LoVo (cell line): ENCODE measurements around the gene MRAP2.
"Not testable (repeated sequence)": the region's sequence is repeated elsewhere in the genome, so short reads cannot be mapped to it uniquely, and the experiment has no call there.

Experiments used
- DNase-seq: peaks from one replicate; pipeline ENCODE4 v3.0.0-alpha.2; 2016; ENCODE audit warnings: low spot score

MRAP2 gene

DNA sequence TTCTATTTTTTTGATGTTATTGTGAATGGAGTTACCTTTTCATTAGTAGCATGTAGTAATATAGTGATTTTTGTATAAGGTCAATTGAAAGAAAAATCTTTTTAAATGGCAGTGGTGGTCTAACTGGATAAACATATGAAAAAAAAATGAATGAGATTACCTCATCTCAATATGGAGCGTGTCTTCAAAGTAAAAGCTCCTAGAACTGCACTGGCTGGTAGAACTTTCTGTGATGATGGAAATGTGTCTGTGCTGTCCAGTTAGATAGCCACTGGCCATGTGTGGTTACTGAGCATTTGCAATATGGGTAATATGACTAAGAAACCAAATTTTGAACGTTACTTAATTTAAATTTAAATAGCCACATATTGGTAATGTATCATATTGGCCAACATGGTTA, 44.1 kb downstream of the MRAP2 start:
- no peak for DNase-seq

DNA sequence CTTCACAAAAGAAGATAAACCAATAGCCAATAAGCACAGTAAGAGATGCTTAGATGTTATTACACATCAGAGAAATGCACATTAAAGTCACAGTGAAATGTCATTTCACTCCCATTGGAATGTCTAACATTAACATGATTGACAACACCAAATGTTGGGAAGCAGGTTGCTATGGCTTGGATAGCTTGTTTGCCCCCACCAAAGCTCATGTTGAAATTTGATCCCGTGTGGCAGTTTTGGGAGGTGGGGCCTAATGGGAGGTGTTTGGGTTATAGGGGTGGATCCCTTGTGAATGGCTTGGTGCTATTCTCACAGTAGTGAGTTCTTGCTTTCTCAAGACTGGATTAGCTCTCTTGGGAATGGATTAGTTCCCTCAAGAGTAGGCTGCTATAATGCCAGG, 44.8 kb downstream of the MRAP2 start:
- DNase-seq = no peak

DNA sequence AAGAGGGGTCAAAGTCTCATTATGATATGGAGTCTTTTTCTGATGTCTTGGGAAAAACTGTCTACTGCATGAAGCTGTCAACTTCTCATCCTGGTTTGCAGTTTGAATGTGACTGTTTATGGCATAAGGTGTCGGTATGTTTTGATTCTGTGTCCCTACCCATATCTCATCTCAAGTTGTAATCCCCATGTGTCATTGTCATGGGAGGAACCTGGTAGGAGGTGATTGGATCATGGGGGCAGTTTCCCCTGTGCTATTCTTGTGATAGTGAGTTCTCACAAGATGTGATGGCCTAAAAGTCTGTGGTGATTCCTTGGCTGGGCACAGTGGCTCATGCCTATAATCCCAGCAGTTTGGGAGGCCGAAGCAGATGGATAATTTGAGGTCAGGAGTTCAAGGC, 47.6 kb downstream of the MRAP2 start:
- DNase-seq = no peak

- DNase-seq = no peak
Observed at GRCh38 chr6:84082689-84083265, 49.2 kb downstream of the MRAP2 start.

DNA sequence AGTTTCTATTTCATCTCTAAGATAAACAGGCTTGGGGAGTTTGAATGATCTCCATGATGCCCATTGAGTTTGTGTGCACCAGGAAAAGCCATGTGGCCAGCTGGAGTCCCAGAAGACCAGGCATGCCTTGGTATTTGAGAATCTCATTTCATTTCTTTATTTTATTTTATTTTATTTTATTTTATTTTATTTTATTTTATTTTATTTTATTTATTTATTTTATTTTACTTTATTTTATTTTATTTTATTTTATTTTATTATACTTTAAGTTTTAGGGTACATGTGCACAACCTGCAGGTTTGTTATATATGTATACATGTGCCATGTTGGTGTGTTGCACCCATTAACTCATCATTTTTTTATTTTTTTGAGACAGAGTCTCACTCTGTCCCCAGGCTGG, 51.1 kb downstream of the MRAP2 start:
- not testable (repeated sequence) for DNase-seq

- no peak for DNase-seq
Observed at GRCh38 chr6:84086056-84086455, 52.5 kb downstream of the MRAP2 start.

DNA sequence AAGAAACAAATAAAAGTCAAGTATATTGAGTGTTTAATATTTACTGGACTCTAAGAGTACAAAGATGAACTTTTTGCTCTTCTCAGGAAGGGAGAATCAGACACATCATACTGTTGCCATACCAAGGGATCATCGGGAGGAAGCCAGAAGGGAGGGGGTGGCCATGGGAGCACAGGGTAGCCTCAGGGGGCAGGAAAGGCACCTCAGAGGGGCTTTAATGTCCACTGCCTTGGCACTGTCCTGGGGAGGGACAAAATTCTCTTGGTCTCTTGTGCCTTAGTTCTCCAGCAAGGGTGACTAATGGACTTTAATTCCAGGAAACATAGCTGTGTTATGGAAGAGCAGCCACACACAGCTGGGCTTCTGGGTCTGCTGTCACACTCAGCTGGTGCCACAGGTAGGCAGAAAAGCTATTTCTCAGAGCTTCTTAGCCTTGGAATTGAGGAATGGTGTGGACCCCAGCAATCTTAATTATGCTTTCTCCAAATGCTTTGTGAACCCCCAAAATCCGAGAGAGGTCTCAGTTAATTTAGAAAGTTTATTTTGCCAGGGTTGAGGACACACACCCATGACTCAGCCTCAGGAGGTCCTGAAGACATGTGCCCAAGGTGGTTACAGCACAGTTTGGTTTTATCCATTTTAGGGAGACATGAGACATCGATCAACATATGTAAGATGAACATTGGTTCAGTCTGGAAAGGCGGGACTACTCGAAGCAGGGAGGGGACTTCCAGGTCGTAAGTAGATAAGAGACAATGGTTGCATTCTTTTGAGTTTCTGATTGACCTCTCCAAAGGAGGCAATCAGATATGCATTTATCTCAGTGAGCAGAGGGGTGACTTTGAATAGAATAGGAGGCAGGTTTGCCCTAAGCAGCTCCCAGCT, 53.2 kb downstream of the MRAP2 start:
- no peak for DNase-seq

DNA sequence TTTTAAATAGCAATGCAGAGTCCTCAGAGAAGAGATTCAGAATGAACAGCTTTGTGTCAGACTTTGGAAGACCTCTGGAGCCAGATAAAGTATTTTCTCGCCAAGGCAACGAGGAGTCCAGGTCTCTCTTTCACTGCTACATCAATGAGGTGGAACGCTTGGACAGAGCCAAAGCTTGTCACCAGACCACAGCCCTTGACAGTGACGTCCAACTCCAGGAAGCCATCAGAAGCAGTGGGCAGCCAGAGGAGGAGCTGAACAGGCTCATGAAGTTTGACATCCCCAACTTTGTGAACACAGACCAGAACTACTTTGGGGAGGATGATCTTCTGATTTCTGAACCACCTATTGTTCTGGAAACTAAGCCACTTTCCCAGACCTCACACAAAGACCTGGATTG, 55.5 kb downstream of the MRAP2 start:
- DNase-seq = no peak

GRCh38 chr6:84089552-84089951, 56.0 kb downstream of the MRAP2 start:
- DNase-seq = no peak

GRCh38 chr6:84093441-84094435, 60.2 kb downstream of the MRAP2 start:
- DNase-seq = peak; percentile 3

GRCh38 chr6:84095156-84095555, 61.6 kb downstream of the MRAP2 start:
- no peak for DNase-seq

GRCh38 chr6:84103029-84103428, 69.5 kb downstream of the MRAP2 start:
- no peak for DNase-seq

DNA sequence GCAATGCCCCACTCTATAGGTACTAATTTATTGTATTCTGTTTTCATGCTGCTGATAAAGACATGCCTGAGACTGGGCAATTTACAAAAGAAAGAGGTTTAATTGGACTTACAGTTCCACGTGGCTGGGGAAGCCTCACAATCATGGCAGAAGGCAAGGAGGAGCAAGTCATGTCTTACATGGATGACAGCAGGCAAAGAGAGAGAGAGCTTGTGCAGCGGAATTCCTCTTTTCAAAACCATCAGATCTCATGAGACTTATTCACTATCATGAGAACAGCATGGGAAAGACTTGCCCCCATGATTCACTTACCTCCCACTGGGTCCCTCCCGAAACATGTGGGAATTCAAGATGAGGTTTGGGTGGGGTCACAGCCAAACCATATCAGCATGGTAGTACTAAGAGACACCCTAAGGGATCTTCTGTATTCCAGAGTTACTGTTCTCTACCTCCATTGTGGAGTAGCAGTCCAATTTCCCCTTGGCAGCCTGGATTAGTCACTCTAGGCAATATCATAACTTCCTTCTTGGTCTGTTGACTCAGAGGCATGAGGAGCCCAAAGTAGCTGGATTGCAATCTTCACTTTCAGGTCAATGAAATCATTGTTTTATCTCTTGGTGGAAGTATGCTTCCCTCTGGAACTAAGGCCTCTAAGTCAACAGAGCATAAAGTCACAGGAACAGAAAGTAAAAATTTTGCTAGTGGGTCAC, 71.8 kb downstream of the MRAP2 start:
- DNase-seq = not testable (repeated sequence)

DNA sequence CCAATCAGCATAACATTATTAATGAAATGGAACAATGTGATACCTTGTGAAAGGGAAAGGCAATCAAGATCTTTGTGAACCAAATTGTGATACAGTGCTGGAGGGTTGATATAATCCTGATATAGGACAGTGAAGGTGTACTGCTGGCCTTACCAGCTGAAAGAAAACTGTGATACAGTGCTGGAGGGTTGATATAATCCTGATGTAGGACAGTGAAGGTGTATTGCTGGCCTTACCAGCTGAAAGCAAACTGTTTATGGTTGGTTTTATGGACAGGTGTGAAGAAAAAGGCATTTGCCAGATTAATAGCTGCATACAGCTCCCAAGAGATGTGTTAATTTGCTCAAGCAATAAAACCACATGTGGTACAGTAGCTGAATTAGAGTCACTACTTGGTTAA, 73.9 kb downstream of the MRAP2 start:
- no peak for DNase-seq

GRCh38 chr6:84111351-84111750, 77.8 kb downstream of the MRAP2 start:
- not testable (repeated sequence) for DNase-seq

- DNase-seq = not testable (repeated sequence)
Observed at GRCh38 chr6:84114933-84115594, 81.5 kb downstream of the MRAP2 start.

GRCh38 chr6:84118191-84118590, 84.6 kb downstream of the MRAP2 start:
- no peak for DNase-seq

GRCh38 chr6:84119277-84119676, 85.7 kb downstream of the MRAP2 start:
- DNase-seq = no peak

DNA sequence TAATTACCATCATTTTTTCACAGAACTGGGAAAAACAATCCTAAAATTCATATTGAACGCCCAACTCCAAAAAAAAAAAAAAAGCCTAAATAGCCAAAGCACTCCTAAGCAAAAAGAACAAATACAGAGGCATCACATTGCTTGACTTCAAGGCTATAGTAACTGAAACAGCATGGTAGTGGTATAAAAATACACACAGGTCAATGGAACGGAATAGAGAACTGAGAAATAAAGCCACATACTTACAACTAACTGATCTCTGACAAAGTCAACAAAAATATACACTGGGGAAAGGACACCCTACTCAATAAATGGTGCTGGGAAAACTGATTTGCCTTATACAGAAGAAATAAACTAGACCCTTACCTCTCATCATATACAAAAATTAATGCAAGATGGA, 89.6 kb downstream of the MRAP2 start:
- DNase-seq = no peak

DNA sequence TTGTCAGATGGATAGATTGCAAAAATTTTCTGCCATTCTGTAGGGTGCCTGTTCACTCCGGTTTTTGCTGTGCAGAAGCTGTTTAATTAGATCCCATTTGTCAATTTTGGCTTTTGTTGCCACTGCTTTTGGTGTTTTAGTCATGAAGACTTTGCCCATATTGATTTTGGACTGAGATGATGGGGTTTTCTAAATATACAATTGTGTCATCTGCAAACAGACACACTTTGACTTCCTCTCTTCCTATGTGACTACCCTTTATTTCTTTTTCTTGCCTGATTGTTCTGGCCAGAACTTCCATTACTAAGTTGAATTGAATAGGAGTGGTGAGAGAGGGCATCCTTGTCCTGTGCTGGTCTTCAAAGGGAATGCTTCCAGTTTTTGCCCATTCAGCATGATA, 96.0 kb downstream of the MRAP2 start:
- DNase-seq = not testable (repeated sequence)

- not testable (repeated sequence) for DNase-seq
Observed at GRCh38 chr6:84133385-84133784, 99.8 kb downstream of the MRAP2 start.
